IMR-90 (cell line): ENCODE measurements around the gene NAV2. TPM values are rescaled to one million over a fixed set of nuclear protein-coding genes. Genes with fewer than 3 reads are reported as not detected.

Experiments used
- ATAC-seq: fragments of 200-7000 bp; cut with Tn5 transposase; 2 replicates; pipeline ENCODE4 v1.9.1; 2020; ENCODE audit warnings: low read depth, mild to moderate bottlenecking, moderate library complexity
- BruUV-seq: library from RNA; stranded (reverse); fragments of 400-500 nt; replicated peaks from 2 replicates; lab custom pipeline; 2021; lab: Mats Ljungman, UMichigan
- CTCF ChIA-PET: fragments of 300-600 bp; formaldehyde crosslinking; extraction: SDS; loops from one replicate; lab custom pipeline; 2021; ENCODE audit warnings: antibody characterized with exemption; lab: Yijun Ruan, JAX
- POLR2A ChIA-PET: fragments of 300-600 bp; sonication (Branson Sonifier 250); formaldehyde crosslinking; loops from one replicate; lab custom pipeline; 2022; ENCODE audit warnings: antibody characterized with exemption; ENCODE audit not compliant: unreplicated experiment; lab: Charles Lee
- DNase-seq: peaks from one replicate; pipeline ENCODE4 v3.0.0; 2013
- H2AFZ ChIP-seq: replicated peaks from 2 replicates; pipeline ENCODE3; 2013; ENCODE audit warnings: low read length, mild to moderate bottlenecking; ENCODE audit not compliant: poor library complexity
- H2AK5ac ChIP-seq: 2 replicates; pipeline ENCODE4 v1.6.1; 2013; ENCODE audit warnings: low read depth, low read length, inconsistent platforms
- H2AK9ac ChIP-seq: replicated peaks from 2 replicates; pipeline ENCODE3; 2013; ENCODE audit warnings: mild to moderate bottlenecking, low read depth, low read length, moderate library complexity; ENCODE audit not compliant: poor library complexity
- H2BK120ac ChIP-seq: 2 replicates; pipeline ENCODE4 v1.6.1; 2013; ENCODE audit warnings: low read depth, low read length, inconsistent platforms
- H2BK15ac ChIP-seq: 3 replicates; pipeline ENCODE4 v1.6.1; 2013; ENCODE audit warnings: low read depth, low read length, inconsistent platforms
- H2BK20ac ChIP-seq: 2 replicates; pipeline ENCODE4 v1.6.1; 2013; ENCODE audit warnings: low read depth, mild to moderate bottlenecking, inconsistent platforms, low read length, moderate library complexity
- H2BK5ac ChIP-seq: 2 replicates; pipeline ENCODE4 v1.6.1; 2013; ENCODE audit warnings: mild to moderate bottlenecking, low read depth, low read length, inconsistent platforms; ENCODE audit not compliant: poor library complexity, severe bottlenecking
- H3K14ac ChIP-seq: replicated peaks from 2 replicates; pipeline ENCODE4 v1.6.1; 2013; ENCODE audit warnings: low read depth, low read length, inconsistent platforms
- H3K18ac ChIP-seq: 2 replicates; pipeline ENCODE4 v1.6.1; 2013; ENCODE audit warnings: low read depth, low read length, control low read depth
- H3K23ac ChIP-seq: 2 replicates; pipeline ENCODE4 v1.6.1; 2013; ENCODE audit warnings: low read depth, low read length, inconsistent platforms
- H3K27ac ChIP-seq: 2 replicates; pipeline ENCODE4 v1.5.1; 2013; ENCODE audit warnings: mild to moderate bottlenecking, control low read depth, low read length; ENCODE audit not compliant: insufficient read depth
- H3K27me3 ChIP-seq: 2 replicates; pipeline ENCODE4 v1.6.1; 2013; ENCODE audit warnings: low read length; ENCODE audit not compliant: control insufficient read depth, insufficient read depth
- H3K36me3 ChIP-seq: 2 replicates; pipeline ENCODE4 v1.6.1; 2013; ENCODE audit warnings: low read length, mixed read lengths; ENCODE audit not compliant: control insufficient read depth, insufficient read depth
- H3K4ac ChIP-seq: 2 replicates; pipeline ENCODE4 v1.6.1; 2013; ENCODE audit warnings: low read depth, low read length, inconsistent platforms
- H3K4me1 ChIP-seq: 2 replicates; pipeline ENCODE4 v1.6.1; 2013; ENCODE audit warnings: low read length, mixed read lengths; ENCODE audit not compliant: control insufficient read depth, insufficient read depth
- H3K4me2 ChIP-seq: 2 replicates; pipeline ENCODE4 v1.6.1; 2013; ENCODE audit warnings: low read depth, mild to moderate bottlenecking, control low read depth, low read length, moderate library complexity
- H3K4me3 ChIP-seq: 2 replicates; pipeline ENCODE4 v1.5.1; 2013; ENCODE audit warnings: low read depth, mild to moderate bottlenecking, control low read depth, low read length, moderate library complexity; ENCODE audit not compliant: insufficient read depth
- H3K56ac ChIP-seq: 2 replicates; pipeline ENCODE4 v1.6.1; 2013; ENCODE audit warnings: low read length, inconsistent platforms; ENCODE audit not compliant: insufficient read depth; ENCODE audit errors: extremely low read depth
- H3K79me1 ChIP-seq, 2 experiments: 2 replicates each; pipeline ENCODE4 v1.6.1; 2013; ENCODE audit warnings: low read length in 2 of 2, inconsistent platforms in 1 of 2, low read depth in 1 of 2
- H3K9ac ChIP-seq: 2 replicates; pipeline ENCODE4 v1.6.1; 2013; ENCODE audit warnings: low read depth, low read length, control low read depth
- H3K9me1 ChIP-seq: 2 replicates; pipeline ENCODE4 v1.6.1; 2013; ENCODE audit warnings: low read length, inconsistent platforms; ENCODE audit not compliant: insufficient read depth
- H3K9me3 ChIP-seq: 2 replicates; pipeline ENCODE4 v1.6.1; 2013; ENCODE audit warnings: low read length; ENCODE audit not compliant: control insufficient read depth, insufficient read depth
- H4K20me1 ChIP-seq: 2 replicates; pipeline ENCODE4 v1.6.1; 2013; ENCODE audit warnings: low read length, inconsistent platforms; ENCODE audit not compliant: insufficient read depth
- H4K5ac ChIP-seq: 2 replicates; pipeline ENCODE4 v1.6.1; 2013; ENCODE audit warnings: mild to moderate bottlenecking, low read depth, low read length, control low read depth
- H4K8ac ChIP-seq, 2 experiments: 2 replicates each; pipeline ENCODE4 v1.6.1; 2013; ENCODE audit warnings: low read depth in 2 of 2, low read length in 2 of 2, control low read depth in 1 of 2, inconsistent platforms in 1 of 2
- H4K91ac ChIP-seq: 2 replicates; pipeline ENCODE4 v1.6.1; 2013; ENCODE audit warnings: low read depth, low read length, inconsistent platforms; ENCODE audit not compliant: insufficient read depth
- BHLHE40 ChIP-seq: fragments of 150-350 bp; IDR thresholded peaks from 2 replicates; pipeline ENCODE4 v1.6.1; 2016; ENCODE audit warnings: mild to moderate bottlenecking, low read depth, low read length
- RCOR1 ChIP-seq: IDR thresholded peaks from 2 replicates; pipeline ENCODE4 v1.6.1; 2012; ENCODE audit warnings: mild to moderate bottlenecking, low read length, improper control_type of control experiment; ENCODE audit not compliant: insufficient replicate concordance
- RFX5 ChIP-seq: IDR thresholded peaks from 2 replicates; pipeline ENCODE4 v1.8.0; 2012; ENCODE audit warnings: low read depth, mild to moderate bottlenecking, low read length, moderate library complexity
- WGBS, 2 experiments: methylation state at CpG; one replicate each; pipeline versions ENCODE4 v1.1.5 to v1.1.7; 2013; ENCODE audit warnings: missing lambda C conversion rate in 2 of 2; ENCODE audit not compliant: insufficient read length in 1 of 2; ENCODE audit errors: extremely low coverage in 2 of 2; 5-methylcytosine and 5-hydroxymethylcytosine counted together
- dilution Hi-C: fragments of 300-500 bp; cut with HindIII; formaldehyde crosslinking; loops from one replicate; pipeline ENCODE4 v1.14.3; 2018; ENCODE audit warnings: low sequenced_read_pairs; ENCODE audit not compliant: unreplicated experiment
- in situ Hi-C: fragments of 300-500 bp; cut with MboI; formaldehyde crosslinking; loops from 3 replicates; pipeline ENCODE4 v1.14.3; 2019; ENCODE audit warnings: low sequenced_read_pairs, inconsistent platforms, mixed read lengths
- intact Hi-C: fragments of 100-400 bp; cut with micrococcal nuclease; formaldehyde crosslinking; loops from 2 replicates; pipeline ENCODE4 v1.10.0; 2022
- polyA plus RNA-seq, 3 experiments: library from polyadenylated mRNA; depleted of rRNA; stranded (reverse); fragments of >200 nt; gene quantifications; 2 replicates each; pipeline ENCODE4 v1.2.3, GENCODE V29; 2012; ENCODE audit warnings: low replicate concordance in 1 of 3
- total RNA-seq: library from RNA; depleted of rRNA; stranded (reverse); fragments of >200 nt; gene quantifications from 2 replicates; pipeline ENCODE4 v1.2.3, GENCODE V29; 2012
- TF ChIP-seq, protein P1 (sequence below): fragments of 150-350 bp; IDR thresholded peaks from 2 replicates; pipeline ENCODE4 v1.6.1; 2016; ENCODE audit warnings: low read depth, mild to moderate bottlenecking, low read length, moderate library complexity, borderline replicate concordance

Gene NAV2
- total and polyA plus RNA-seq, 2 of the 4 experiments (the other 2 are of a cell fraction): 4.5 to 12.6 TPM

DNA sequence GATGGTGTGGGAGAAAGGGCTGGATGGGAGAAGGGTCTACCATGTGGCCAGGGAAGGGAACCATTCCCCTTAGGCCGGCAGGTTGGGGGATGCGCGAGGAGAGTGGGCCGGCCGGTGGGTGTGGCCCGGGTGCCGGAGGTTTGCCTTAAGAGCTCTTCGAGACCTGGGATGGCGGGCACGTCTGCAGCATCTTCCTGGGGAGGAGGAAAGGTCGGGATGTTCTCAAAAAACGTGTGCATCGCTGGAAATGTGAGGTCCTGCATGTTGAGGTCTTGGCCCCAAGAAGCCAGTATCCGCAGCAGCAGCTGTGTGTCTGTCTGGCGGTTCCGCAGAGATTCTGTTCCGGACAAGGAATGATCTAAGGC lies 1.4 kb downstream of the NAV2 start:
- Histone ChIP-seq H3K27me3 (no peaks in the 10 kb centered on the region), H3K79me1 (peaks cover 30 to 60% of the 10 kb centered on the region in 2 experiments), H4K8ac (peak overlapping the region; percentile 48 to 70), H3K4me2 (peak overlapping the region; percentile 86), H3K9me1 (peaks cover 14% of the 10 kb centered on the region), H2BK20ac (peak overlapping the region; percentile 24; the same call in 1 of the 2 replicates), H3K9me3 (no peaks in the 10 kb centered on the region), H3K4ac (peak overlapping the region; percentile 79), H2AK5ac (peak overlapping the region; percentile 62; the same call in 1 of the 2 replicates), H2AFZ (peak overlapping the region; percentile 88), H3K23ac (peak overlapping the region; percentile 85), H3K9ac (peak overlapping the region; percentile 69), H3K56ac (peak overlapping the region; percentile 66; the same call in 1 of the 2 replicates), H3K18ac (peak overlapping the region; percentile 63), H4K20me1 (peaks cover 10% of the 10 kb centered on the region; the same call in 1 of the 2 replicates), H2BK5ac (peak overlapping the region; percentile 83), H3K36me3 (no peaks in the 10 kb centered on the region), H4K5ac (peak overlapping the region; percentile 44; the same call in 1 of the 2 replicates), H3K27ac (peak overlapping the region; percentile 64), H3K14ac (peak overlapping the region; percentile 64), H2AK9ac (peak overlapping the region; percentile 90), H2BK120ac (peak overlapping the region; percentile 91), H2BK15ac (peak overlapping the region; percentile 72; the same call in 2 of the 3 replicates), H3K4me3 (peak overlapping the region; percentile 50), H3K4me1 (peaks cover 25% of the 10 kb centered on the region), H4K91ac (peak overlapping the region; percentile 77)
- ATAC-seq (no peak), DNase-seq (peak; percentile 19)
- ChIA-PET POLR2A (no interaction called here), CTCF (no interaction called here)
- intact Hi-C loops (loop anchor here (5.0 kb wide), 1 partner anchor 137 kb away; no protein-coding TSS in a partner anchor), dilution Hi-C loops (no loop called here), in situ Hi-C loops (no loop called here)
- TF ChIP-seq, protein P1, sequence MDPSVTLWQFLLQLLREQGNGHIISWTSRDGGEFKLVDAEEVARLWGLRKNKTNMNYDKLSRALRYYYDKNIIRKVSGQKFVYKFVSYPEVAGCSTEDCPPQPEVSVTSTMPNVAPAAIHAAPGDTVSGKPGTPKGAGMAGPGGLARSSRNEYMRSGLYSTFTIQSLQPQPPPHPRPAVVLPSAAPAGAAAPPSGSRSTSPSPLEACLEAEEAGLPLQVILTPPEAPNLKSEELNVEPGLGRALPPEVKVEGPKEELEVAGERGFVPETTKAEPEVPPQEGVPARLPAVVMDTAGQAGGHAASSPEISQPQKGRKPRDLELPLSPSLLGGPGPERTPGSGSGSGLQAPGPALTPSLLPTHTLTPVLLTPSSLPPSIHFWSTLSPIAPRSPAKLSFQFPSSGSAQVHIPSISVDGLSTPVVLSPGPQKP: no peak
- TF ChIP-seq RCOR1 (no peak), BHLHE40 (no peak), RFX5 (no peak)
- 0% methylated on average over 4 of the region's 17 CpGs; no CpG with 5 or more reads in 1 of the 2 experiments for WGBS, 2 experiments
- no TSS peak for BruUV-seq
